Lower leg skin (tissue), 4 donors: Measurements from ENCODE around the gene ABR. TPM values are rescaled to one million over a fixed set of nuclear protein-coding genes. Genes with fewer than 3 reads are reported as not detected.

Source experiments
- DNase-seq, 2 donors: peaks; one replicate each; pipeline ENCODE4 v3.0.0-alpha.2; 2019; ENCODE audit warnings: low spot score in 2 of 2
- H3K4me3 ChIP-seq: fragments of 200-600 bp; sonication (generic); 2 replicates; pipeline ENCODE4 v1.5.1; 2017; ENCODE audit warnings: mild to moderate bottlenecking, low read depth; ENCODE audit not compliant: poor library complexity, severe bottlenecking
- POLR2A ChIP-seq, 2 donors: fragments of 450-650 bp; IDR thresholded peaks; one replicate each; pipeline ENCODE4 v1.6.1; 2016 to 2017; ENCODE audit warnings: antibody characterized with exemption in 2 of 2, mild to moderate bottlenecking in 1 of 2, moderate library complexity in 1 of 2
- WGBS, 2 donors: methylation state at CpG; one replicate each; pipeline ENCODE4 v1.1.5; 2018; 5-methylcytosine and 5-hydroxymethylcytosine counted together
- intact Hi-C: fragments of 100-400 bp; cut with DNase I; formaldehyde crosslinking; loops from one replicate; pipeline ENCODE4 v1.15.0; 2023; ENCODE audit warnings: low total_unique reads
- total RNA-seq, 4 donors: library from RNA; depleted of rRNA; stranded (reverse); fragments of >200 nt; gene quantifications; one replicate each; pipeline ENCODE4 v1.1.0, GENCODE V29; 2016
- TF ChIP-seq, protein P1 (sequence below), 3 donors: fragments of 450-650 bp; IDR thresholded peaks; one replicate each; pipeline ENCODE4 v1.5.1; 2016; ENCODE audit warnings: antibody characterized with exemption in 3 of 3, mild to moderate bottlenecking in 3 of 3, moderate library complexity in 2 of 3

The ABR gene
- total RNA-seq, 4 donors from 2014 or later: 60.9 to 98.8 (median 88.3) TPM

DNA sequence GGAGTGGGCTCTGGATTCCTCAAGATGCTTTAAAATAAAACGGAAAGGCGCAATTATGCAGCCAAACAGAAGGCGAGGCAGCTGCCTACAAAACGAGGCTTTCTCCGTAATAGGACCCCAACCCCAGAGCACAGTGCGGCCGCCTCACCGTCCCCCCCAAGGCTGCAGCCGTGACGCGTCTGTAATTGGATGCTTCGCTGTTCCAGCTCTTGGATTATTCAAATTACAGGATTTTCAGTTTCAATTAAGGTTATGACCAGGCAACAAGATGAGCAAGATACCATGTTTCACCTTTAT, 37.3 kb upstream of the ABR start:
- intact Hi-C loops: no loop called here
- WGBS, 2 donors: 86 to 89% methylated on average over 12 of the region's 12 CpGs
- no peak overlapping the region for H3K4me3 ChIP-seq
- no peak for DNase-seq
- TF ChIP-seq, protein P1, sequence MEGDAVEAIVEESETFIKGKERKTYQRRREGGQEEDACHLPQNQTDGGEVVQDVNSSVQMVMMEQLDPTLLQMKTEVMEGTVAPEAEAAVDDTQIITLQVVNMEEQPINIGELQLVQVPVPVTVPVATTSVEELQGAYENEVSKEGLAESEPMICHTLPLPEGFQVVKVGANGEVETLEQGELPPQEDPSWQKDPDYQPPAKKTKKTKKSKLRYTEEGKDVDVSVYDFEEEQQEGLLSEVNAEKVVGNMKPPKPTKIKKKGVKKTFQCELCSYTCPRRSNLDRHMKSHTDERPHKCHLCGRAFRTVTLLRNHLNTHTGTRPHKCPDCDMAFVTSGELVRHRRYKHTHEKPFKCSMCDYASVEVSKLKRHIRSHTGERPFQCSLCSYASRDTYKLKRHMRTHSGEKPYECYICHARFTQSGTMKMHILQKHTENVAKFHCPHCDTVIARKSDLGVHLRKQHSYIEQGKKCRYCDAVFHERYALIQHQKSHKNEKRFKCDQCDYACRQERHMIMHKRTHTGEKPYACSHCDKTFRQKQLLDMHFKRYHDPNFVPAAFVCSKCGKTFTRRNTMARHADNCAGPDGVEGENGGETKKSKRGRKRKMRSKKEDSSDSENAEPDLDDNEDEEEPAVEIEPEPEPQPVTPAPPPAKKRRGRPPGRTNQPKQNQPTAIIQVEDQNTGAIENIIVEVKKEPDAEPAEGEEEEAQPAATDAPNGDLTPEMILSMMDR (IDR thresholded peaks at IDR 0.05): no peak
- TF ChIP-seq POLR2A (IDR thresholded peaks at IDR 0.05): no peak

DNA sequence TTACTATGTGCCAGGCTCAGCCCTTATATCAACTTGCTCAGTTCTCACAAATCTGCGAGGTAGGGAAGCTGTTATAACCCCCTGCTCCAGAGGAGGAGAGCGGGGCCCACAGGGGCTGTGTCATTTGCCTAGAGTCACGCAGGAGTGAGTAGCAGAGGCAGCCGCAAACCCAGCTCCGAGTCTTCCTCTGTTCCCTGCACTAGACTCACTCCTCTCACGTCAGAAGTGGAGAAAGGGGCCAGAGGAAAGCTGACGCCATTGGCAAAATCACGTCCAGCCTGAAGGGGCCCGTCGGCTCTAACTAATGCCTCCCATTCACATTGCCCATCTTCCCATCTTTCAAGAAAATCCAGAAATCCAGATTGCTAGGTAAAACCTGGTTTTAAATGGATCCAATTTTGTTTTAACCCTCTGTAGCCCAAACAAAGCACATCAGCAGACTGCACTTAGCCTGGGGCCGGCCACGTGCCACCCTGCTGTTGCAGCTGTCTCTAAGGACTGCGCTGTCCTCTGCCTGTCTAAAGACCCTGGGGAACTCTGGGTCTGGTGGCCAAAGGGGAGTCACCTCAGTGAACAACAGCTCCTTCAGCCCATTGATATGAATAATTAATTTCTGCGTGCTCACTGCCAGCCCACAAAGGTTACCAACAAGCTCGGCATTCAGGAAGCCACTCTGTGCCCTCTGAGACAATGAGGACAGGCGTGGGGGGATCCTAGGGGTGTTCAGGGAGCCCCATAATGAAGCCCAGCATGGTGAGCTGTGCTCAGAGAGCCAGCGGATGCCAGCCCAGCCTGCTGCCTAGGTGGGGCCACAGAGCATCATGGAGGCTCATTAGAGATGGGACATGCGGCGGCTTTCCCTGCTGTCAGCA, 36.7 kb upstream of the ABR start:
- DNase-seq: no peak
- 65 to 67% methylated on average over 18 to 19 of the region's 19 CpGs for WGBS, 2 donors
- no peak for TF ChIP-seq POLR2A (IDR thresholded peaks at IDR 0.05)
- TF ChIP-seq, protein P1 (IDR thresholded peaks at IDR 0.05): no peak
- no peak overlapping the region for H3K4me3 ChIP-seq
- intact Hi-C loops: no loop called here

DNA sequence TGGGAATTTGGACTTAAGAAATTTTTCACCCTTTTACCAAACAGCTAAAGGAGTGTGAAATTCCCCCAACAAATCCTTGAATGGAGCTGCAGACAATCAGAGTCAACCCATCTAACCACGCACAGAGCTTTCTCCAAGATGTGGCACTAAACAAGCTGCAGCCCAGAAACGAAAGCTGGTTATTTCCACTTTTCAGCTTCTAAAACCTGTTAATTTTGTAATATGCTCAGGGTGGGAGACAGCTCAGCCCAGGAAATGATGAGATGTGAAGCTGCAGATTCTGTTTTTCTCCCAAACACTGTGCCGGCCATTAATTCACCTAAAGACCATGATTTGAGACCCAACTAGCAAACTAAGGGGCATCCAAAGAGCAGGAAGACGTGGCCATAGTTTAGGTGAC, 33.2 kb upstream of the ABR start:
- intact Hi-C loops: no loop called here
- no peak for DNase-seq
- TF ChIP-seq, protein P1 (IDR thresholded peaks at IDR 0.05): no peak
- no peak for TF ChIP-seq POLR2A (IDR thresholded peaks at IDR 0.05)
- WGBS, 2 donors: 64 to 69% methylated on average over 4 of the region's 4 CpGs
- no peak overlapping the region for H3K4me3 ChIP-seq

DNA sequence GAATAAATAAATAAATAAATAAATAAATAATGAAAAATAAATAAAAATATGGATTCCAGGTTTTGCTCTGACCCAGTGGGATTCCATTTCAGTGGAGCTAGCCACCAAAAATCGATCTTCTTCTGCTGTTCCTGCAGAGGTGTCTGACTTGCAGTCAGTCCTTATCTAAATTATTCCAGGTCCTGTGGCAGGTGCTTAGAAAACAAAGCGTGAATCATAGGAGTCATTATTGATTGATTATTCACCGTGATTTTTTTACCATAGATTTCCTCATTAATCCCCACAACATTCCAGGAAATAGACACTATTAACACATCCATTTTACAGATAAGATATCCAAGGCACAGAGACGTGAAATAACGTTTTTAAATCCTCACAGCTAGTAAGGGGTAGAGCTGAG, 31.5 kb upstream of the ABR start:
- H3K4me3 ChIP-seq: no peak overlapping the region
- WGBS, 2 donors: 80 to 87% methylated on average over 5 of the region's 5 CpGs
- intact Hi-C loops: no loop called here
- no peak for TF ChIP-seq POLR2A (IDR thresholded peaks at IDR 0.05)
- TF ChIP-seq, protein P1 (IDR thresholded peaks at IDR 0.05): no peak
- DNase-seq: no peak

DNA sequence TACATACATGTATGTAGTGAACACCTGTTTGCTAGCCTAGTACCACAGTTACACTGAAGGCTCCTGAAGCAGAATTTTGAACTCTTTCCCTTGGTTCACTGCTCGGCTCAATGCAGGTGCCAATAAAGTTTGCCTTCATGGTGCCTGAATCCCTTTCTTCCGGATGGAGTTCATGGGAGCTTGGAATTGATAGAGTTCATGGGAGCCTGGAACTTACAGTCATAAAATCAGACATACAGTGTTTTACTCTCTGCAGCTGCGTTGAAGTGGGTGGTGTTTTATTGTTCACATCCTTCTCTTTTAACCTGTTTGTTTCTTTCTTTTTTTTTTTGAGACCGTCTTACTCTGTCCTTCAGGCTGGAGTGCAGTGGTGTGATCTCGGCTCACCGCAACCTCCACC, 29.2 kb upstream of the ABR start:
- 84 to 86% methylated on average over 6 of the region's 6 CpGs for WGBS, 2 donors
- DNase-seq: no peak
- TF ChIP-seq, protein P1 (IDR thresholded peaks at IDR 0.05): no peak
- TF ChIP-seq POLR2A (IDR thresholded peaks at IDR 0.05): no peak
- intact Hi-C loops: no loop called here
- no peak overlapping the region for H3K4me3 ChIP-seq
